ENCODE results near the gene RNF220.

DNA sequence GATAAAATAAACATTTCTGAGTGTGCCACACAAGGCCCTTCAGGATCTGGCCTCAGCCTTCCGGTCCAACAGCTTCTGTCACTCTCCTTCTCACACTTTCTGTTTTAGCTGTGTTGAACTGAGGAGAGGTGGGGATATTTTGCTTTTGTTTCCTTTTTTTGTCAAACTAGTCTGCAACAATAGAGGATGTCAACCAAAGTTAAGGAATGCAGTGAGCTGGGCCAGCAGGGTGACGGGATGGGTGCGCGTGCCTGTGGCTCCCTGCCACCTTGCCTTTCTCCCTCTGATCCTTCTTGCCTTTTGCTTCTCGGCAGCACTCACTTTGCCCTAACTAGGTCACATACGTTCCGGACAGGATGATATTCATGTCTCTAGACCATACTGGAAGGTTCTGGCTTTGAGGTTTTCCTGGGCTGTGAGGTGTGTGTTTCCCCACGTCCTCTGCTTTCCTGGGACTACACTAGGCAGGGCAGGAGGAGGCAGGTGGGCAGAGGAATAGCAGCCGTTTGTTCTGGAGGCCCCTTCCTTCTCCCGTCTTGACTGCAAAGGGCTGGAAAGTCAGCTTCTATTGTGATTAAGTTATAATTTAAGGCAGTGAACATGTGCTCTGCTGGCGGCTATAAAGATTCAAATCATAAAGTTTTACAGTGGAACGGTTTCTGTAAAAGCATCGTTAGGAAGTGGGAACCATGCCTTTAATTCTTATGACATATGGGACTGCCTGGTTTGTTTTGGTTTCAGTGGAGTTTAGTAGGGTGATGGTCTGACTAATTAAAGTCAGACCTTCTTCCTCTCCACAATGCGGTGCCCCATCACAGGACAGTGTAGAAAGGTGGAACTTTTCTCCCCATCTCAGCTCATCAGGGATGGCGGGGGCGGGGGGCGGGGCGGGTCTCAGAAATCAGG lies 67.8 kb downstream of the RNF220 start:
- TF ChIP-seq, protein P1, sequence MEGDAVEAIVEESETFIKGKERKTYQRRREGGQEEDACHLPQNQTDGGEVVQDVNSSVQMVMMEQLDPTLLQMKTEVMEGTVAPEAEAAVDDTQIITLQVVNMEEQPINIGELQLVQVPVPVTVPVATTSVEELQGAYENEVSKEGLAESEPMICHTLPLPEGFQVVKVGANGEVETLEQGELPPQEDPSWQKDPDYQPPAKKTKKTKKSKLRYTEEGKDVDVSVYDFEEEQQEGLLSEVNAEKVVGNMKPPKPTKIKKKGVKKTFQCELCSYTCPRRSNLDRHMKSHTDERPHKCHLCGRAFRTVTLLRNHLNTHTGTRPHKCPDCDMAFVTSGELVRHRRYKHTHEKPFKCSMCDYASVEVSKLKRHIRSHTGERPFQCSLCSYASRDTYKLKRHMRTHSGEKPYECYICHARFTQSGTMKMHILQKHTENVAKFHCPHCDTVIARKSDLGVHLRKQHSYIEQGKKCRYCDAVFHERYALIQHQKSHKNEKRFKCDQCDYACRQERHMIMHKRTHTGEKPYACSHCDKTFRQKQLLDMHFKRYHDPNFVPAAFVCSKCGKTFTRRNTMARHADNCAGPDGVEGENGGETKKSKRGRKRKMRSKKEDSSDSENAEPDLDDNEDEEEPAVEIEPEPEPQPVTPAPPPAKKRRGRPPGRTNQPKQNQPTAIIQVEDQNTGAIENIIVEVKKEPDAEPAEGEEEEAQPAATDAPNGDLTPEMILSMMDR (IDR thresholded peaks at IDR 0.05), result no peak
- TF ChIP-seq POLR2A (IDR thresholded peaks at IDR 0.05), result no peak

All from body of pancreas (tissue), 4 donors.